Prostate gland (tissue), 2 donors: ENCODE measurements around the gene IKZF1. TPM values are rescaled to one million over a fixed set of nuclear protein-coding genes. Genes with fewer than 3 reads are reported as not detected.

Experiments used
- DNase-seq: peaks from one replicate; pipeline ENCODE4 v3.0.0-alpha.2; 2019; ENCODE audit warnings: low spot score
- H3K27ac ChIP-seq, 2 donors: fragments of 200-600 bp; sonication (generic); 2 replicates each; pipeline ENCODE4 v1.5.1; 2017 to 2019
- H3K27me3 ChIP-seq: fragments of 200-600 bp; sonication (generic); replicated peaks from 2 replicates; pipeline ENCODE4 v1.5.1; 2019; ENCODE audit not compliant: insufficient read depth
- H3K36me3 ChIP-seq, 2 donors: fragments of 200-600 bp; sonication (generic); 1 replicate in 1 of 2; 2 replicates in 1 of 2; pipeline versions ENCODE4 v1.5.1 to v1.8.1; 2017 to 2019
- H3K4me1 ChIP-seq: fragments of 200-600 bp; sonication (generic); replicated peaks from 2 replicates; pipeline ENCODE4 v1.5.1; 2019
- H3K4me3 ChIP-seq, 2 donors: fragments of 200-600 bp; sonication (generic); 2 replicates each; pipeline ENCODE4 v1.5.1; 2017 to 2019
- H3K9me3 ChIP-seq: fragments of 200-600 bp; sonication (generic); 2 replicates; pipeline ENCODE4 v1.5.1; 2017
- CTCF ChIP-seq, 4 experiments: fragments of 200-600 bp in 2 of 4; fragments of 450-650 bp in 2 of 4; sonication (generic) in 2 of 4; IDR thresholded peaks; 1 replicate in 3 of 4; 2 replicates in 1 of 4; pipeline ENCODE4 v1.5.1; 2016 to 2019; ENCODE audit warnings: antibody characterized with exemption in 4 of 4, mild to moderate bottlenecking in 2 of 4, moderate library complexity in 2 of 4
- POLR2A ChIP-seq: fragments of 450-650 bp; IDR thresholded peaks from one replicate; pipeline ENCODE4 v1.6.1; 2016; ENCODE audit warnings: antibody characterized with exemption, mild to moderate bottlenecking
- POLR2AphosphoS5 ChIP-seq: sonication (generic); formaldehyde crosslinking; IDR thresholded peaks from one replicate; pipeline ENCODE4 v1.6.1; 2017; ENCODE audit warnings: antibody characterized with exemption
- WGBS: methylation state at CpG from one replicate; pipeline ENCODE4 v1.1.5; 2018; 5-methylcytosine and 5-hydroxymethylcytosine counted together
- intact Hi-C: fragments of 100-400 bp; cut with DNase I; formaldehyde crosslinking; loops from one replicate; pipeline ENCODE4 v1.14.2; 2022
- total RNA-seq, 2 donors: library from RNA; depleted of rRNA; stranded (reverse); fragments of >200 nt; gene quantifications; one replicate each; pipeline ENCODE4 v1.1.0, GENCODE V29; 2016

IKZF1 gene
- total RNA-seq, 2 donors from 2014 or later: 2.7 to 7.7 TPM

- DNase-seq: no peak
- Histone ChIP-seq H3K4me1 (no peaks in the 10 kb centered on the region), H3K36me3 (no peaks in the 10 kb centered on the region), H3K27me3 (no peaks in the 10 kb centered on the region), H3K27ac (no peak overlapping the region), H3K4me3 (no peak overlapping the region), H3K9me3 (no peaks in the 10 kb centered on the region)
- intact Hi-C loops: no loop called here
- WGBS: 95% methylated on average over 10 of the region's 10 CpGs
- TF ChIP-seq CTCF (IDR thresholded peaks at IDR 0.05): no peak
- no peak for TF ChIP-seq POLR2AphosphoS5
Observed at GRCh38 chr7:50327443-50327842, 22.9 kb downstream of the IKZF1 start.

- TF ChIP-seq POLR2A (no peak), CTCF (IDR thresholded peaks at IDR 0.05) (no peak), POLR2AphosphoS5 (no peak)
- Histone ChIP-seq H3K9me3 (no peaks in the 10 kb centered on the region), H3K4me3 (no peak overlapping the region), H3K27ac (no peak overlapping the region), H3K27me3 (no peaks in the 10 kb centered on the region), H3K4me1 (no peaks in the 10 kb centered on the region), H3K36me3 (no peaks in the 10 kb centered on the region)
- intact Hi-C loops: no loop called here
- no peak for DNase-seq
- 76% methylated on average over 9 of the region's 9 CpGs for WGBS
Observed at GRCh38 chr7:50329775-50330174, 25.3 kb downstream of the IKZF1 start.

- TF ChIP-seq CTCF (IDR thresholded peaks at IDR 0.05): no peak
- TF ChIP-seq POLR2A: no peak
- TF ChIP-seq POLR2AphosphoS5: no peak
- Histone ChIP-seq H3K27ac (no peak overlapping the region), H3K36me3 (no peaks in the 10 kb centered on the region), H3K4me3 (no peak overlapping the region), H3K9me3 (no peaks in the 10 kb centered on the region), H3K27me3 (no peaks in the 10 kb centered on the region), H3K4me1 (no peaks in the 10 kb centered on the region)
- 75% methylated on average over 4 of the region's 4 CpGs for WGBS
- no peak for DNase-seq
- intact Hi-C loops: no loop called here
Observed at GRCh38 chr7:50330254-50330653, 25.7 kb downstream of the IKZF1 start.

GRCh38 chr7:50330696-50331095 lies 26.2 kb downstream of the IKZF1 start:
- intact Hi-C loops: no loop called here
- Histone ChIP-seq H3K27me3 (no peaks in the 10 kb centered on the region), H3K27ac (no peak overlapping the region), H3K9me3 (no peaks in the 10 kb centered on the region), H3K36me3 (no peaks in the 10 kb centered on the region), H3K4me1 (no peaks in the 10 kb centered on the region), H3K4me3 (no peak overlapping the region)
- WGBS: 50% methylated on average over 3 of the region's 3 CpGs
- TF ChIP-seq POLR2AphosphoS5 (no peak), CTCF (IDR thresholded peaks at IDR 0.05) (no peak), POLR2A (no peak)
- no peak for DNase-seq

GRCh38 chr7:50331564-50332208 lies 27.2 kb downstream of the IKZF1 start:
- Histone ChIP-seq H3K27me3 (no peaks in the 10 kb centered on the region), H3K36me3 (no peaks in the 10 kb centered on the region), H3K4me3 (no peak overlapping the region), H3K27ac (no peak overlapping the region), H3K4me1 (no peaks in the 10 kb centered on the region), H3K9me3 (no peaks in the 10 kb centered on the region)
- TF ChIP-seq POLR2A (no peak), CTCF (IDR thresholded peaks at IDR 0.05) (no peak), POLR2AphosphoS5 (no peak)
- DNase-seq: no peak
- intact Hi-C loops: no loop called here
- 56% methylated on average over 2 of the region's 2 CpGs for WGBS
